HT-29 (cell line): Measurements from ENCODE around the gene CENPL. TPM values are rescaled to one million over a fixed set of nuclear protein-coding genes. Genes with fewer than 3 reads are reported as not detected.

Experiments used
- DNase-seq: peaks from one replicate; pipeline ENCODE4 v3.0.0-alpha.2; 2015; ENCODE audit warnings: low spot score
- small RNA-seq: library from RNA; depleted of rRNA; stranded (forward); fragments of <200 nt; gene quantifications from one replicate; pipeline ENCODE3, GENCODE V24; 2014
- total RNA-seq: library from RNA; depleted of rRNA; stranded (reverse); fragments of >200 nt; shearing (Covaris generic); gene quantifications from 2 replicates; pipeline ENCODE4 v1.2.3, GENCODE V29; 2014; rRNA removed

CENPL gene
- total RNA-seq, 1 experiment from 2014 or later: 9.9 TPM

DNA sequence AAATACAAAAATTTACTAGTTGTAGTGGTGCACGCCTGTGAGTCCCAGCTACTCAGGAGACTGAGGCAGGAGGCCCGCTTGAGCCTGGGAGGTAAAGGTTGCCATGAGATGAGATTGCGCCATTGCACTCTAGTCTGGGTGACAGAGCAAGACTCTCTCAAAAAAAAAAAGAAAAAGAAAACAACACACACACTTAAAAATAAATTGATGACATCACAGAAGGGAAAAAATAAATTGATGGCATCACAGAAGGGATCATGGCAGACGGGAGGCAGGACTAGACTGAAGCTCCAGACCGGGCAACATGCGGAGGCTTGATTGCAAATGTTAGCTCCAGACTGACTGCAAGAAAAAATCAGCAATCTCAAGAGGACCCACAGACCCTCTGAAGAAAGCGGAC, 66.6 kb downstream of the CENPL start:
- no peak for DNase-seq

DNA sequence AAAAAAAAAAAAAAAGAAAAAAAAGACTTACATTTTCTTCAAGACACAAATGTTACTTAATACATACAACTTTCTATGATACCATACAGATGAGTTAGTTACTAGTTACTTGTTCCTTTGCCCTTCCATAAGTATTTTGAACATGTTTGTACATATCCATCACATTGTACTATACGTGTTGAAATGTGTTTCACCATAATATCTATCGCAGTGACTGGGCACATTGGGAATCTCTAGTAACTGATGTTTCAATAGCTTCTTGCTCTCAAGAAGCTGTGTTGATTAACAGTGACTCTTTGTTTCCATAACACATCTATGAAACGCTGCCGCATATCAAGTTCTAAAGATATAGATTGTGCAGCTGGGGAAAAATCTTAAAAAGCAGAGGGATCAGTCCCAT, 67.0 kb downstream of the CENPL start:
- no peak for DNase-seq

DNA sequence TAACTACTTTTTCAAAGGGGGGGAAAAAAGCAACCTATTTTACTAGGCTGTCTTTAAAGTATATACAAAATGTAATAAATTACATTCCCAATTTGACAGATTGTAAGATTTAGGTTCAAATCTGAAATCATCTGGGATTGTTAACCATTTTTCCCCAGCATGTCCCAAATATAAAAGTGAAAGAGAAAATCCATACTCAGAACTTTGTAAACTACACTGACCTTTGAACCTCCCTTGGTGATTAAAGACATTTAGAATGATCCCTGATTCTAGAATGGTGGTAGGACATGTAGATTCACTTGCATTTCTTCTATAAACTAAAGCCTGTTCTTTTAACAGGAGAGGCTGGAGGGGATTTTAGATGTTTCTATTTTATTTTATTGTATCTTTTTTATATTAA, 70.9 kb downstream of the CENPL start:
- no peak for DNase-seq

Small RNAs within 50 kb of the gene (small RNA-seq; reads per million reads assigned to genes)
- not detected for gene RF00019

Other genes with a start within 250 kb of the CENPL start
- gene SLC9C2, start 221.8 kb downstream of the CENPL start, total RNA-seq: not detected in 2 replicates
- not detected in 2 replicates for gene TEX50, start 189.5 kb downstream of the CENPL start, total RNA-seq
- 0.47 and 0.58 TPM in 2 replicates for gene ANKRD45, start 155.0 kb downstream of the CENPL start, total RNA-seq
- gene KLHL20, start 109.9 kb downstream of the CENPL start, total RNA-seq: 6.2 and 11.6 TPM in 2 replicates
- gene DARS2, start 210 bp downstream of the CENPL start, total RNA-seq: 11.1 and 14.5 TPM in 2 replicates
- gene GAS5, start 43.1 kb upstream of the CENPL start, total RNA-seq: 283 TPM in 2 replicates
- gene ZBTB37, start 43.5 kb upstream of the CENPL start, total RNA-seq: 2.0 and 2.6 TPM in 2 replicates
- gene SERPINC1, start 92.4 kb upstream of the CENPL start, total RNA-seq: not detected in 2 replicates
- gene RC3H1, start 197.5 kb upstream of the CENPL start, total RNA-seq: 9.3 and 9.6 TPM in 2 replicates